GM13976 (cell line): Measurements from ENCODE around the gene CCDC170.

Source experiments
- DNase-seq: peaks from one replicate; pipeline ENCODE4 v3.0.0; 2012; ENCODE audit warnings: low spot score
- CTCF ChIP-seq: IDR thresholded peaks from 2 replicates; pipeline ENCODE4 v1.5.1; 2012; ENCODE audit warnings: borderline replicate concordance, mild to moderate bottlenecking; ENCODE audit not compliant: insufficient read depth; ENCODE audit errors: extremely low read depth, missing control alignments, control extremely low read depth
- in situ Hi-C: fragments of 300-500 bp; cut with MboI; formaldehyde crosslinking; loops from one replicate; pipeline ENCODE4 v1.12.0; 2022; ENCODE audit warnings: low sequenced_read_pairs, mixed read lengths, inconsistent platforms; ENCODE audit not compliant: unreplicated experiment

The CCDC170 gene

GRCh38 chr6:151566557-151566956, 72.7 kb downstream of the CCDC170 start:
- no peak for DNase-seq
- in situ Hi-C loops, result no loop called here
- TF ChIP-seq CTCF, result no peak

DNA sequence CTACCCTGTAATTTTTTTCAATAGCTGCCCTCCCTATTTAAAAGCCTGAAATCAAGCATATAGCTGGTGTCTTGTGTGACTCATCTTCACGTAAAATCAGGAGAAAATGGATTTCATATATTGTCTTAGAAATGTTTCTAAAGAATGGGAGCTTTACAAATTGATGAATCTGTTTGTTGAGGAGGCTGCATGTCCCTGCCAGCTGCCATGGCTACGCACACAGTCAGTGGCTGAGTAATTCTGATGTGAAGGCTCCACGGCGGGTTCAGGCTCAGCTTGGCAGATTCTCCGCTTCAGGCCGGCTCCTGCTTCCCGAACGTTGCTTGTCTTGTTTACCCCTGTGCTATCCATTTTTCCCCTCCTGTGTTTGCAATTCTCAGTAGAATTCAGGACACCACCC, 82.8 kb downstream of the CCDC170 start:
- DNase-seq, result no peak
- no peak for TF ChIP-seq CTCF
- in situ Hi-C loops, result no loop called here

DNA sequence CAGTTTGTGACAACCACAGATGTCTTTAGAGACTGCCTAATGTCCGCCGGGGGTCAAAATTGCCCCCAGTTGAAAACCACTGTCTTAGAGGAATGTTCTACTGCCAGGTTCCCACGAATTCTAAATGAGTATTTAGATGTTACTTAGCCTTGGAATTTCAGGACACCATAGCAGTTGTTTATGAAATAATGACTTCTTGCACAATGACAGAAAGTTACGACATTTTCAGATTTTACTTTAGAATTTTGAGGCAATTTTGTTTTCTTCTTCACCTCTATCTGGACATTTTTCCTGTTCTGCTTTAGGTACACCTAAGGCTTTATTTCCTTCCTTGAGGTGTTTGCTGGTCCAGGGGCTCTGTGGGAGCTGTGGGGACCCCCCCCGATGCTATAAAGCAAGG, 83.4 kb downstream of the CCDC170 start:
- no peak for TF ChIP-seq CTCF
- in situ Hi-C loops, result no loop called here

DNA sequence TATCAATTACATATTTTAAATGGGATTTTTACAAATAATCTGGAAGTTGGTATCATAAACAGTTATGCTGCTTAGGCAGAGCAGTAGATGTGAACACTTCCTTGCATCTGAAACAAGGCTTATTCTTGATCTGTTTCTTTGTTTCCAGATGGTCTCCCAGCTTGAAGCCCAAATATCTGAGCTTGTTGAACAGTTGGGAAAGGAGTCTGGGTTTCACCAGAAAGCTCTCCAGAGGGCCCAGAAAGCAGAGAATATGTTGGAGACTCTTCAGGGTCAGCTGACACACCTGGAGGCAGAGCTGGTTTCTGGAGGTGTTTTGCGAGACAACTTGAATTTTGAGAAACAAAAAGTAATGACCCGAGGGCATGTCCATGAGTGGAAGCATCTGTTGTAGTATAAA, 91.9 kb downstream of the CCDC170 start:
- in situ Hi-C loops, result no loop called here
- DNase-seq, result no peak
- TF ChIP-seq CTCF, result no peak

More for the DNA sequence above, 83.4 kb downstream of the CCDC170 start:
- DNase-seq, result no peak

- in situ Hi-C loops, result no loop called here
- no peak for DNase-seq
- TF ChIP-seq CTCF, result no peak
These were observed 95.8 kb downstream of the CCDC170 start for GRCh38 chr6:151589667-151590066.

DNA sequence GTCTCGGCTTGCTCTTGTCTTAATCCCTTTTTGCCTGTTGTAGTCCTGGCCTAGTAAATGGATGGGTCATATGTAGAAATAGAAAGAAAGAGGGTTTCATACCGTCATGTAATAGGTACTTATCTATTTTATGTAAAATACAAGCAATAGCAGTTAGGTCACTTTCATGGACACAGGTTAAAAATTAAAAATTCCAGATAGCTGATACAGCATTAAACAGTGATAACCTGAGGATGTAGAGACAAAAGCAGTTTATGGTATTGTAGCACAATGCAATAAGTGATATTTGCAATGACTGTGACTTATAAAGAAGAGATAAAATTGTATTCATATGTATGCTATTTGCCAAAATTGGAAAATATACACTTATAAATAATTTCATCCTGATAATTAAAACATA, 96.9 kb downstream of the CCDC170 start:
- in situ Hi-C loops, result no loop called here
- no peak for TF ChIP-seq CTCF
- no peak for DNase-seq
